HG03175 (cell line): ENCODE data around the gene OLFM1.
"Not testable (repeated sequence)": the region's sequence is repeated elsewhere in the genome, so short reads cannot be mapped to it uniquely, and the experiment has no call there.

ENCODE experiments used
- ATAC-seq: cut with Tn5 transposase; IDR thresholded peaks from one replicate; pipeline ENCODE4 v1.9.1; 2021; ENCODE audit warnings: mild to moderate bottlenecking, moderate library complexity; ENCODE audit not compliant: unreplicated experiment

OLFM1 gene

DNA sequence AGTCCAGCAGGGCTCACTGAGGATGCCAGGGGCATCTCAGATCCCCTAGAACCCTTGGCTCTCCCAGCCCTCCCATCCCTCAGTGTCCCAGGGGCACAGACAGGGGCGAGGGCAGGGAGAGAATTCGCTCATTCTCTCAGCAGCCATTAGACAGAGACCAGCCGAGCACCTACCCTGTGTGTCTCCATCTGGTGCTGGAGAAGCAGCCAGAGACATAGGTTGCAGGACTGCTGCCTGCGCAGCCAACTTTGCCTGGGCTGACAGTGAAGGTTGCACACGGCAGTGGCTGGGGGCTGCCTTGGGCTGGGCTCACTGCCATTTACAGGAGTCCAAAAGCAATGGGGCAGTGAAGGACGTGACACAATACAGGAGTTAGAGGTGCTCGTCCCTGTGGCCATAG lies 60.9 kb downstream of the OLFM1 start:
- no peak for ATAC-seq

- not testable (repeated sequence) for ATAC-seq
Measured at GRCh38 chr9:135149901-135150300, 62.4 kb downstream of the OLFM1 start.

- no peak for ATAC-seq
Measured at GRCh38 chr9:135150981-135151380, 63.5 kb downstream of the OLFM1 start.

- ATAC-seq = no peak
Measured at GRCh38 chr9:135151757-135152613, 64.5 kb downstream of the OLFM1 start.

DNA sequence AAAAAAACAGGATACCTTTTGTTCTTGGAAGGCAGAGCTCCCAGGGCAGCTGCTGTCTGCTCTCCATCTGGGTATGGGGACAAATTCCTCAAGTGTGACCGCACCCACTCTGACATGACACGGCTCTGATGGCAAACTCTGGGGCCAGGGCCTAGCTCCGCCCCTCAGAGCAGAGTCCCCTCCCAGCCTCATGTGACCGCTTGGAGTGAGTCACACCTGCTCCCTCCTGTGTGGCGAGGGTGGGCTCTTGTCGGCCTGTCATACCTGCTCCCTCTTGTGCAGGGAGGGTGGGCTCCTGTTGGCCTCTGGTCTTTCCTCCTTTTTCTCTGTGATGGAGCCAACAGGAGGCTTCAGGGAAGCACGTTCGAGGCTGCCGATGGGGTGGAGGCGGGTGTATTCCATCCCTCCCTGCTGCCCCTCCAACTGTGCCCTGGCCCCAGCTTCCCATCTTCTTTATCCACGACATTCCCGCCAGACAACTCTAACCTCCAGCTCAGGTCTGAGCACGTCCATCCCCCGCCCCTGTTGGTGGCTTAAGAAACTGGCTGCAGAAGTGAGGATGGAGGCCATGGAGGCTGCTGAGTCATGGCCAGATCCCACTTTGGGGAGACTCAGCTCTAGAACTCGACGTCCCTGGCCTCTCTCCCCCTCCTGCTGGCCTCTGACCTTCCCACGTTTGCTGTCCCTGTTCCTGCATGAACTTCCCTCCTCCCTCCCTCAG lies 65.3 kb downstream of the OLFM1 start:
- ATAC-seq = no peak

DNA sequence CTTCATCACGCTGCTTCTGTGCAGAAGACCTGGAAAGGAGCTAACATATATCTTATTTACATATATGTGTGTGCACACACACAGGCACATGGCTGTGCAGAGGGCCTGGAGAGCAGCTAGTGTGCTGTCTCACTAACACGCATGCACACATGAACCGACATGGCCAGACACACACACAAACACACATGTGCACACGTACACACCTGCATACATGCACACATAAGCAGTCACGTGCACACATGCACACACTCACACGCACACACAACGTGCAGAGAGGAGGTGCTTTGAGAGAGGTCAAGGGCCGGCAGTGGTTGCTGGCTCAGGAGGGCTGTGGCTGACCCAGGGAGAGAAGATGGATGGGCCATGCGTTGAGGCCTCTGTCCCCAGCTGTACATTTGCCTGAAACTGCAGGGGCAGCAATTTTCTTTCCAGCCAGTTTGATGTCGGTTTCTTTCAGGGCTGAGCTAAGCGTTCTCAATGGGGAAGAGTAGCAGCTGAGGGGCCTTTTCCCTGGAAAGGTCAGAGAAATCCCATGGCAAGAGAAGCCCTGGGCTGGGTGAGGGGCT lies 66.7 kb downstream of the OLFM1 start:
- ATAC-seq = no peak

- no peak for ATAC-seq
Measured at GRCh38 chr9:135155396-135155795, 67.9 kb downstream of the OLFM1 start.

DNA sequence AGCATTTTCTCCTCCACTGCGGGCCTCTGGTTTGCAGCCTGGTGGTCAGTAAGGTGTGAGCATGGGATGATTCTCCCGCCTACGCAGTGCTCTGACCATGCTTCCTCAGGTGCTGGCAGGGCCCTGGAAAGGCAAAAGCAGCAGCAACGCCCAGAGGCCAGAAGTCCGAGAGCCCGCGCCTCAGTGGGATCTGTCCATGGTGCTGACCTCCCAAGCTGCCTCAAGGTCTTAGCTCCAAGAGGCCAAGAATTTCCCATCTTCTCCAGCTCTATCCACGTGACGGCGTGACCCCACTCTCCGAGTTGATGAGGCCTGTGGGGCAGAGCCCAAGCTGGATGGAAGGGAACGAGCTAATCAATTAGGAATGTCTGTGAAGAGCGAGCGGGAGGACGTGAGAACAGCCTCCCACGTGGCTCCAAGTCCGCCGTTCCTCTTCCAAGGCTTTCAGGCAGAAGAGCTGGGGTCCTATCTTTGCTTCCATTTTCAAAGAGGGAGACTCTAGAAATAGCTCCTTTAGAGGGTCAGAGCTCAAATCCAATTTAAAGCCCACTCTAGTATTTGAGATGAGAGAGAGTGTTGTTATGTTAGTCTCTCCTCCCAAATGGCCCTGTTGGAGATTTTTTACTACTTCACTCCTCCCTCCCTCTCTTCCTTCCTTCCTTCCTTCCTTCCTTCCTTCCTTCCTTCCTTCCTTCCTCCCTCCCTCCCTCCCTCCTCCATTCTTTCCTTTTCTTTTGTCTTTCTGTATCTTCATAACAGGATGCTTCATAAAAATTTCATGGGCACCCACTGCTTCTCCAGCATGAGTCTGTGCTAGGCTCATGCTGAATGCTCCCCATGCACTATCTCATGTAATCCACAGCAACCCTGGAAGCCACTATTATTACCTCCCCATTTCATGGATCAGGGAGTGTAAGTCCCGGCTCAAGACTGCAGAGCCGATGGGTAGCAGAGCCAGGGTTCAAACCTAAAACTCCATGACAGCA lies 69.3 kb downstream of the OLFM1 start:
- ATAC-seq = no peak

DNA sequence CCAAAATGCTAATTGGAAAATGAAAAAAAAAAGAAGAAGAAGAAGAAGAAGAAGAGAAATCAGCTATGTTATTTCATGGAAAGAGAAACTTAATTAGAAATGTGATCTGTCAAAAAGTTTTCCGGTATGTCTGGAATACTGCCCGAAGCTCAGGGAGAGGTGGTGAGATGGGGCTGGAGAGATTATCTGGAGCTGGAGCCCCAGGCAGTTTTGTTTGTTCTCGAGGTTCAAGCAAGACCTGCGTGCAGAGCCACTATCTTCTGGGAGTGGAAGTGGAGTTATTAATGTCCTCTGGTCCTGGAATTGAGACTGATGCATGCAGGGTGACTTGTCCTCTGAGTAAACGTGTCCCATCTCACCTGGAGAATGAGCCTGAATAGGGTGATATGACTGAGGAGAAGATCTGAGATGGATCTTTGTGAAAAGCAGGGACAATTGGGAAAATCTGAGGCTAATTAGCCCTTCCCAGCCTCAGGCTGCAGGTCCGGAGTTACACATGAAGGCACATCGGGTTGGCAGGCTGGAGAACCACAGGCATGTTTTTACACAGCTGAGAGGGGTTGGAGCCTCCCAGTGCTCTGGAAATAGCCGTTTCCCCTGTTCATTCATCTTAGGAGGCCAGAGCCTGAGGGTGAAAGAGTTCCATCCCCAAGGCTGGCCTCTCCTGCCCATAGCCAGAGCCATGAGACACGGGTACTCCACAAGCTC lies 70.5 kb downstream of the OLFM1 start:
- no peak for ATAC-seq

DNA sequence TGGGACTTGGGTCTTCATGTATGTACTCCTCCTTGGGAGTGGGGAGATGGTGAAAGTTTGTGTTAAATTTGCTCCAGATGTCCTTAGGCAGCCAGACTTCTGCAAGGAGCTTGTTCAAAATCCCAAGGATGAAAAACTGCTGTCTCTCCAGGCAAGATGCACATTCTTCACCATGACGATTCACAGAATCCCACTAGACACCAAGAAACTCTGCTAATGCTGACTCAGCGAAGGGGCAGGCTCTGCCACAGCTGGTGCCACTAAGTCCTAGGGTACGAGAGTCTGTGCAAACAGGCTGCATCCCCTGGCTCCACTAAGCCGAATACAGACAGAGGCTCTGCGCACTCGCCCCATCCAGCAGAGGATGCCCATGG lies 71.1 kb downstream of the OLFM1 start:
- ATAC-seq = no peak

DNA sequence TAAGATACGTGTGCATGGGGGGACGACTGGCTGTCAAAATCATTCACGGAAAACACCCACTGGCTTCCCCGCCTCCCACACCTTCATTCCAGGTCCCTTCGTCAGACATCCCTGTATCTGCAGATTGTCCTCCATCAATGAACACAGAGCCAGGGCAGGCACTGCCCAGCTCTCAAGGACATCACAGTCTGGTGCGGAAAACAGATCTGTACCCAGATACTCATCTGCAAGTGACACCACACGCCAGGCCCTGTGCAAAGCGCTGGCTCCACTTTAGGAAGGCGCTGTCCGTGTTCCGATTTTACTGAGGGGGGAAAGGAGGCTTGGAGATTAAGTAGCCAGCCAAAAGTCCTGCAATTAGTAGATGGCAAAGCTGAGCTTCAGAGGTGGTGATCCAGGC lies 72.3 kb downstream of the OLFM1 start:
- no peak for ATAC-seq

DNA sequence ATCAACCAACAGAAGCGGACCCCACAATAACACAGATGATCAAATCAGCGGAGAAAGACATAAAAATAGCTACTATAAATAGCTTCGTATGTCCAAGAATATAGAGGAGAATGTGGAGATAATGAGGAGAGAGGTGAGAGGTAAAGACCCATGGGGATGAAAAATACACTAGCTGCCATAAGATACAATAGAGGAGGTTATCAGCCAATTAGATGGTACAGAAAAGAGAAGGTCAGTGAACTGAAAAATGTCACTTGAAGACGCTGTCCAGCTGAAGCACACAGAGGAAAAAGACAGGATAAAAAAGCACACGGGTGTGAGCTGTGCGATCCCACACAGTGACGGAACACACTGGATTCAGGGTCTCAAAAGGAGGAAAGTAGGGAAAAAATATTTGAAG lies 73.4 kb downstream of the OLFM1 start:
- no peak for ATAC-seq

DNA sequence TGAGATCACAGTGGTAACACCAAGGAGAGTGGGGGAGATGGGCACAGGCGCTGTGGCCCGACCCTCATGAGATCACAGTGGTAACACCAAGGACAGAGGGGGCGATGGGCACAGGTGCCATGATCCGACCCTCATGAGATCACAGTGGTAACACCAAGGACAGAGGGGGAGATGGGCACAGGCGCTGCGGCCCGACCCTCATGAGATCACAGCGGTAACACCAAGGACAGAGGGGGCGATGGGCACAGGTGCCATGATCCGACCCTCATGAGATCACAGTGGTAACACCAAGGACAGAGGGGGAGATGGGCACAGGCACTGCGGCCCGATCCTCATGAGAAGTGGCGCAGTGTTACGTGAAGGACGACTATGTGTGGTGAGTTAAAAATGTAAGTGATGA lies 75.1 kb downstream of the OLFM1 start:
- ATAC-seq = not testable (repeated sequence)

- no peak for ATAC-seq
Measured at GRCh38 chr9:135163023-135163780, 75.7 kb downstream of the OLFM1 start.

DNA sequence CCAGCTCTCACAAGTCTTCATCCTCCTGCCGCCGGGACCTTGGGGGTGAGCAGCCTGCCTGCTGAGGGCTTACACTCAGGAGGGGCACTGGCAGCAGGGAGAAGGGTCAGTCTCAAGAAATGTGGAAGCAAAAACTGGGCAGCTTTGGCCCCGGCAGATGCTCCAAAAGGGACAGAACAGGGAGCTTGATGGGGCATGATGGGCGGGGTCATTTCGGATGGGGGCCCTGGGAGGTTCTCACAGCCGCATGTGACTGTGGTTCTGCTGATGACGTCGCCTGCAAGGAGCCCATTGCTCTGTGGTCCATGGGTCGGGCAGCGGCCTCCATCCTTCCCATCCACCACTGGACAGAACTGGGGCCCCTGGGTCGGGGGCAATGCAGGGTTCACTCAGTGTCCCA lies 76.6 kb downstream of the OLFM1 start:
- no peak for ATAC-seq

- no peak for ATAC-seq
Measured at GRCh38 chr9:135165003-135165711, 77.7 kb downstream of the OLFM1 start.

GRCh38 chr9:135165756-135166519 lies 78.5 kb downstream of the OLFM1 start:
- no peak for ATAC-seq

- no peak for ATAC-seq
Measured at GRCh38 chr9:135166565-135166964, 79.1 kb downstream of the OLFM1 start.
